H1 (cell line): ENCODE measurements around the gene ASTN2. TPM values are rescaled to one million over a fixed set of nuclear protein-coding genes. Genes with fewer than 3 reads are reported as not detected.

ENCODE experiments used
- CTCF ChIA-PET: fragments of 300-600 bp; sonication (Branson Sonifier 250); formaldehyde crosslinking; loops from one replicate; lab custom pipeline; 2021; ENCODE audit not compliant: partially characterized antibody; lab: Charles Lee
- POLR2A ChIA-PET: fragments of 300-600 bp; sonication (Branson Sonifier 250); formaldehyde crosslinking; loops from one replicate; lab custom pipeline; 2021; ENCODE audit warnings: inconsistent platforms; ENCODE audit not compliant: partially characterized antibody; lab: Charles Lee
- DNase-seq, 2 experiments: peaks; one replicate each; pipeline versions ENCODE4 v3.0.0 to v3.0.0-alpha.2; 2010 to 2022; ENCODE audit warnings: low spot score in 2 of 2, low read depth in 1 of 2, mixed read lengths in 1 of 2
- FAIRE-seq: peaks from 2 replicates; lab custom pipeline; 2011; peaks lifted over from hg19 to GRCh38; lab: Jason Lieb, UNC
- H2AFZ ChIP-seq: 2 replicates; pipeline ENCODE4 v1.8.1; 2012; ENCODE audit warnings: low read length, inconsistent platforms
- H2AK5ac ChIP-seq: 2 replicates; pipeline ENCODE4 v1.6.1; 2013; ENCODE audit warnings: low read depth, low read length
- H2BK120ac ChIP-seq: replicated peaks from 2 replicates; pipeline ENCODE3; 2013; ENCODE audit warnings: low read depth, low read length, inconsistent platforms
- H2BK12ac ChIP-seq: 2 replicates; pipeline ENCODE4 v1.6.1; 2013; ENCODE audit warnings: low read depth, low read length
- H2BK15ac ChIP-seq: 2 replicates; pipeline ENCODE4 v1.6.1; 2013; ENCODE audit warnings: low read length
- H2BK20ac ChIP-seq: 2 replicates; pipeline ENCODE4 v1.6.1; 2013; ENCODE audit warnings: low read length
- H2BK5ac ChIP-seq: 2 replicates; pipeline ENCODE4 v1.6.1; 2013; ENCODE audit warnings: low read depth, low read length
- H3K14ac ChIP-seq: 2 replicates; pipeline ENCODE4 v1.6.1; 2013; ENCODE audit warnings: inconsistent platforms; ENCODE audit not compliant: insufficient read length
- H3K18ac ChIP-seq: 2 replicates; pipeline ENCODE4 v1.6.1; 2013; ENCODE audit warnings: low read length; ENCODE audit errors: extremely low read depth
- H3K23ac ChIP-seq: 2 replicates; pipeline ENCODE4 v1.6.1; 2013; ENCODE audit warnings: inconsistent platforms; ENCODE audit not compliant: insufficient read length
- H3K23me2 ChIP-seq: 2 replicates; pipeline ENCODE4 v1.6.1; 2013; ENCODE audit warnings: low read depth, low read length
- H3K27ac ChIP-seq: 2 replicates; pipeline ENCODE4 v1.6.1; 2011; ENCODE audit warnings: low read depth, low read length, inconsistent platforms
- H3K27me3 ChIP-seq, 4 experiments: replicated peaks in 1 of 4; 1 replicate in 1 of 4; 2 replicates in 3 of 4; pipeline versions ENCODE4 v1.6.1 to v1.8.1; 2011 to 2013; ENCODE audit warnings: low read length in 3 of 4, mild to moderate bottlenecking in 3 of 4, inconsistent platforms in 2 of 4, mixed read lengths in 2 of 4, moderate library complexity in 1 of 4; ENCODE audit not compliant: control insufficient read depth in 3 of 4, insufficient read depth in 3 of 4; ENCODE audit errors: extremely low read depth in 1 of 4
- H3K36me3 ChIP-seq, 4 experiments: 2 replicates each; pipeline versions ENCODE4 v1.6.1 to v1.8.1; 2011 to 2013; ENCODE audit warnings: mild to moderate bottlenecking in 4 of 4, low read length in 3 of 4, moderate library complexity in 2 of 4, control low read depth in 1 of 4, inconsistent platforms in 1 of 4; ENCODE audit not compliant: insufficient read depth in 4 of 4, control insufficient read depth in 2 of 4
- H3K4ac ChIP-seq: replicated peaks from 2 replicates; pipeline ENCODE3; 2013; ENCODE audit warnings: low read length, low read depth, mixed read lengths, inconsistent platforms; ENCODE audit not compliant: insufficient read length
- H3K4me1 ChIP-seq, 4 experiments: replicated peaks in 1 of 4; 1 replicate in 1 of 4; 2 replicates in 3 of 4; pipeline versions ENCODE4 v1.6.1 to v1.8.1; 2011 to 2013; ENCODE audit warnings: low read length in 3 of 4, inconsistent platforms in 2 of 4, mixed read lengths in 1 of 4; ENCODE audit not compliant: insufficient read depth in 4 of 4, control insufficient read depth in 3 of 4
- H3K4me2 ChIP-seq, 2 experiments: 2 replicates each; pipeline versions ENCODE4 v1.6.1 to v1.8.1; 2011 to 2013; ENCODE audit warnings: low read depth in 2 of 2, low read length in 2 of 2, control low read depth in 1 of 2, inconsistent platforms in 1 of 2, mild to moderate bottlenecking in 1 of 2; ENCODE audit not compliant: insufficient read depth in 1 of 2
- H3K4me3 ChIP-seq, 4 experiments: fragments of 200-600, 300-600 bp in 1 of 4; sonication (generic), shearing (Covaris generic), sonication (Bioruptor Twin) in 1 of 4; 2 replicates each; pipeline versions ENCODE4 v1.5.1 to v1.8.1; 2011 to 2016; ENCODE audit warnings: low read length in 4 of 4, low read depth in 3 of 4, control low read depth in 2 of 4, inconsistent platforms in 2 of 4, mild to moderate bottlenecking in 2 of 4, mixed read lengths in 1 of 4, moderate library complexity in 1 of 4; ENCODE audit not compliant: insufficient read depth in 2 of 4; ENCODE audit errors: extremely low read depth in 1 of 4
- H3K56ac ChIP-seq: replicated peaks from 2 replicates; pipeline ENCODE3; 2013; ENCODE audit warnings: low read depth, mild to moderate bottlenecking, mixed read lengths, low read length, inconsistent platforms; ENCODE audit not compliant: insufficient read length
- H3K79me1 ChIP-seq: 2 replicates; pipeline ENCODE4 v1.6.1; 2013; ENCODE audit warnings: low read depth, low read length, control low read depth
- H3K79me2 ChIP-seq, 2 experiments: 2 replicates each; pipeline versions ENCODE4 v1.6.1 to v1.8.1; 2012 to 2013; ENCODE audit warnings: low read length in 2 of 2, mild to moderate bottlenecking in 2 of 2, inconsistent platforms in 1 of 2; ENCODE audit not compliant: insufficient read depth in 2 of 2, control insufficient read depth in 1 of 2
- H3K9ac ChIP-seq, 4 experiments: replicated peaks in 1 of 4; 1 replicate in 1 of 4; 2 replicates in 3 of 4; pipeline versions ENCODE4 v1.6.1 to v1.8.1; 2011 to 2013; ENCODE audit warnings: low read depth in 3 of 4, low read length in 3 of 4, control low read depth in 2 of 4, mild to moderate bottlenecking in 2 of 4, moderate library complexity in 2 of 4, inconsistent platforms in 1 of 4; ENCODE audit errors: extremely low read depth in 1 of 4
- H3K9me3 ChIP-seq, 2 experiments: 2 replicates each; pipeline versions ENCODE4 v1.6.1 to v1.8.1; 2012 to 2013; ENCODE audit warnings: mild to moderate bottlenecking in 2 of 2, moderate library complexity in 2 of 2, control low read depth in 1 of 2, inconsistent platforms in 1 of 2, low read depth in 1 of 2, low read length in 1 of 2, mixed read lengths in 1 of 2; ENCODE audit not compliant: insufficient read depth in 2 of 2
- H4K20me1 ChIP-seq, 2 experiments: replicated peaks in 1 of 2; 2 replicates each; pipeline versions ENCODE3 to v1.8.1; 2011 to 2013; ENCODE audit warnings: inconsistent platforms in 2 of 2, low read length in 2 of 2, mild to moderate bottlenecking in 1 of 2; ENCODE audit not compliant: insufficient read depth in 2 of 2, control insufficient read depth in 1 of 2
- H4K5ac ChIP-seq: 2 replicates; pipeline ENCODE4 v1.6.1; 2013; ENCODE audit warnings: low read length, low read depth, mixed read lengths, inconsistent platforms; ENCODE audit not compliant: insufficient read length
- H4K8ac ChIP-seq: 2 replicates; pipeline ENCODE4 v1.8.0; 2013; ENCODE audit warnings: mild to moderate bottlenecking, moderate library complexity, low read length, inconsistent platforms; ENCODE audit not compliant: insufficient read depth; ENCODE audit errors: extremely low read depth
- H4K91ac ChIP-seq: replicated peaks from 2 replicates; pipeline ENCODE3; 2013; ENCODE audit warnings: low read length, mixed read lengths, inconsistent platforms; ENCODE audit not compliant: insufficient read length
- BRCA1 ChIP-seq: IDR thresholded peaks from 2 replicates; pipeline ENCODE4 v1.6.1; 2012; ENCODE audit warnings: low read depth, low read length, improper control_type of control experiment
- EZH2 ChIP-seq: fragments of 200-600 bp; sonication (generic); IDR thresholded peaks from 2 replicates; pipeline ENCODE4 v1.7.1; 2012; ENCODE audit warnings: low read depth, mild to moderate bottlenecking, moderate library complexity, low read length, inconsistent platforms; ENCODE audit not compliant: severe bottlenecking
- GABPA ChIP-seq: IDR thresholded peaks from 2 replicates; pipeline ENCODE4 v1.6.1; 2011; ENCODE audit warnings: mild to moderate bottlenecking, low read length, moderate library complexity, borderline replicate concordance; ENCODE audit not compliant: insufficient read depth
- HDAC2 ChIP-seq, 2 experiments: fragments of 300-600 bp in 1 of 2; sonication (generic) in 1 of 2; IDR thresholded peaks; 2 replicates each; pipeline ENCODE4 v1.6.1; 2011 to 2012; ENCODE audit warnings: low read depth in 2 of 2, low read length in 2 of 2, mild to moderate bottlenecking in 2 of 2, moderate library complexity in 2 of 2, borderline replicate concordance in 1 of 2, inconsistent platforms in 1 of 2
- KDM4A ChIP-seq: IDR thresholded peaks from one replicate; pipeline ENCODE4 v1.7.1; 2012; ENCODE audit warnings: low read depth, mild to moderate bottlenecking, moderate library complexity, low read length, inconsistent platforms; ENCODE audit not compliant: severe bottlenecking
- MAFK ChIP-seq: IDR thresholded peaks from 2 replicates; pipeline ENCODE4 v1.6.1; 2012; ENCODE audit warnings: low read depth, mild to moderate bottlenecking, improper control_type of control experiment, low read length
- NANOG ChIP-seq: IDR thresholded peaks from 2 replicates; pipeline ENCODE4 v1.6.1; 2011; ENCODE audit warnings: low read length, low read depth, mild to moderate bottlenecking, inconsistent platforms; ENCODE audit not compliant: insufficient read depth, poor library complexity, severe bottlenecking
- POU5F1 ChIP-seq: IDR thresholded peaks from 2 replicates; pipeline ENCODE4 v1.6.1; 2011; ENCODE audit warnings: low read depth, mild to moderate bottlenecking, low read length, moderate library complexity
- RBBP5 ChIP-seq: IDR thresholded peaks from 2 replicates; pipeline ENCODE4 v1.7.1; 2012; ENCODE audit warnings: low read depth, mild to moderate bottlenecking, inconsistent platforms, low read length, moderate library complexity, borderline replicate concordance
- RXRA ChIP-seq: IDR thresholded peaks from 2 replicates; pipeline ENCODE4 v1.6.1; 2011; ENCODE audit warnings: low read depth, mild to moderate bottlenecking, low read length, moderate library complexity; ENCODE audit not compliant: insufficient read depth
- SP2 ChIP-seq: IDR thresholded peaks from 2 replicates; pipeline ENCODE4 v1.6.1; 2012; ENCODE audit warnings: mild to moderate bottlenecking, low read length, inconsistent platforms
- SUZ12 ChIP-seq: fragments of 200-600 bp; sonication (generic); IDR thresholded peaks from 2 replicates; pipeline ENCODE4 v1.6.1; 2012; ENCODE audit warnings: mild to moderate bottlenecking, inconsistent platforms, low read length, moderate library complexity, mixed read lengths
- TBP ChIP-seq: IDR thresholded peaks from 2 replicates; pipeline ENCODE4 v1.6.1; 2011; ENCODE audit warnings: low read depth, low read length, improper control_type of control experiment
- ZNF274 ChIP-seq: IDR thresholded peaks from 2 replicates; pipeline ENCODE4 v1.7.0; 2012; ENCODE audit warnings: low read length, borderline replicate concordance; ENCODE audit errors: extremely low read depth
- WGBS, 2 experiments: shearing (Covaris generic) in 1 of 2; methylation state at CpG; one replicate each; pipeline versions ENCODE4 v1.1.6 to v1.1.7; 2013 to 2015; ENCODE audit warnings: low lambda C conversion rate in 2 of 2, mixed read lengths in 2 of 2, inconsistent platforms in 1 of 2, low coverage in 1 of 2, missing lambda C conversion rate in 1 of 2; ENCODE audit not compliant: insufficient replicate concordance in 2 of 2, insufficient coverage in 1 of 2, insufficient read length in 1 of 2; ENCODE audit errors: extremely low coverage in 1 of 2, missing lambda C conversion rate in 1 of 2; 5-methylcytosine and 5-hydroxymethylcytosine counted together
- polyA plus RNA-seq, 7 experiments: library from polyadenylated mRNA; depleted of rRNA in 3 of 7; stranded (reverse) in 5 of 7; unstranded in 2 of 7; fragments of >200 nt in 5 of 7; fragments of 200-250 nt in 2 of 7; gene quantifications; 1 replicate in 5 of 7; 2 replicates in 1 of 7; 4 replicates in 1 of 7; pipeline versions ENCODE4 v1.2.1 to v1.2.3, GENCODE V29; 2011 to 2013; ENCODE audit warnings: missing spikeins in 2 of 7, mixed read lengths in 2 of 7
- total RNA-seq: library from RNA; stranded (reverse); fragmentation: NEBNext Ultra II Directional; extraction: Animal tissue kit (Norgen Biotek cat#: 25700); gene quantifications from 2 replicates; pipeline ENCODE4 v1.2.1, GENCODE V29; 2021

The ASTN2 gene
- total and polyA plus RNA-seq, 2 of the 8 experiments (the other 6 are each of a cell fraction or from before 2014, with no cell fraction given): 8.2 to 13.7 TPM

DNA sequence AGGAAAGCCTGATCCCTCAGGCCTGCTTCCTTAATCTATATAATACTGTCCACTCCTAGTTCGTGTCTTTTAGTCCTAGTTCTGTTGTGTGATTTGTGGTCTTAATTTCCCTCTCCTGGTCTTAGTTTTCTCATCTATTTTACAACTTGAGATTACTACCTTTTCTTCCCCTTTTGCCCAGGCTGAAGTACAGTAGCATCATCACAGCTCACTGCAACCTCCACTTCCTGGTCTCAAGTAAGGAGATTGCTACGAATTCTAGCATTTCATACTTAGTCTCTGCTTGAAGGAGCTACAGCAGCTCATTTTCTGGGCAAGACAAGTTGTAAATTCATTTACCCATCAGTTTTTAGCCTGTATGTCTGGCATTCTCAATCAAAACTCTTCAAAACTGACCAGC lies 722.2 kb downstream of the ASTN2 start:
- Histone ChIP-seq H3K23me2 (peaks cover 4% of the 10 kb centered on the region; the same call in 1 of the 2 replicates), H4K91ac (no peak overlapping the region), H2BK15ac (no peak overlapping the region), H4K8ac (no peak overlapping the region), H2BK20ac (no peak overlapping the region), H3K4me2 (no peak overlapping the region), H3K27me3 (no peaks in the 10 kb centered on the region; a peak in 2 of 7 replicates), H2BK12ac (no peak overlapping the region), H3K27ac (no peak overlapping the region), H2AK5ac (no peak overlapping the region), H3K14ac (no peak overlapping the region), H4K20me1 (peaks cover 1 to 3% of the 10 kb centered on the region in 2 experiments), H3K36me3 (peaks cover 0 to 2% (median 0%) of the 10 kb centered on the region in 4 experiments; a peak in 3 of 8 replicates), H3K9ac (no peak overlapping the region), H3K79me1 (no peaks in the 10 kb centered on the region; the same call in 1 of the 2 replicates), H3K56ac (no peak overlapping the region), H4K5ac (no peak overlapping the region), H3K4me3 (no peak overlapping the region), H2AFZ (no peak overlapping the region), H3K4me1 (peaks cover 0 to 4% (median 0%) of the 10 kb centered on the region in 4 experiments; a peak in 3 of 7 replicates), H2BK120ac (no peak overlapping the region), H2BK5ac (no peak overlapping the region), H3K18ac (no peak overlapping the region), H3K79me2 (peaks cover 0 to 31% of the 10 kb centered on the region in 2 experiments; a peak in 2 of 4 replicates), H3K9me3 (no peaks in the 10 kb centered on the region), H3K23ac (no peak overlapping the region), H3K4ac (no peak overlapping the region)
- POLR2A ChIA-PET: no interaction called here
- FAIRE-seq (no peak), DNase-seq (no peak)
- CTCF ChIA-PET: interaction anchor here (0.6 to 0.9 kb wide), 2 partner anchors 169 to 208 kb away, joined by 3 read pairs; no protein-coding TSS in a partner anchor
- 86% methylated on average over 2 of the region's 2 CpGs; no CpG with 5 or more reads in 1 of the 2 experiments for WGBS, 2 experiments
- TF ChIP-seq BRCA1 (no peak), NANOG (no peak), EZH2 (no peak), RBBP5 (no peak), SUZ12 (no peak), ZNF274 (no peak), MAFK (no peak), SP2 (no peak), KDM4A (no peak), POU5F1 (no peak), HDAC2 (IDR thresholded peaks at IDR 0.05; ENCODE audit: borderline replicate concordance in 1 of 2, low read depth in 2 of 2, low read length in 2 of 2) (no peak), RXRA (no peak), TBP (no peak), GABPA (no peak)
